ENCODE results near the gene TMEM175. TPM values are rescaled to one million over a fixed set of nuclear protein-coding genes. Genes with fewer than 3 reads are reported as not detected.

The TMEM175 gene
- total and polyA plus RNA-seq, 9 of the 15 experiments (the other 6 are each of a cell fraction or from before 2014, with no cell fraction given) = 0.13 to 30.9 (median 9.4) TPM

DNA sequence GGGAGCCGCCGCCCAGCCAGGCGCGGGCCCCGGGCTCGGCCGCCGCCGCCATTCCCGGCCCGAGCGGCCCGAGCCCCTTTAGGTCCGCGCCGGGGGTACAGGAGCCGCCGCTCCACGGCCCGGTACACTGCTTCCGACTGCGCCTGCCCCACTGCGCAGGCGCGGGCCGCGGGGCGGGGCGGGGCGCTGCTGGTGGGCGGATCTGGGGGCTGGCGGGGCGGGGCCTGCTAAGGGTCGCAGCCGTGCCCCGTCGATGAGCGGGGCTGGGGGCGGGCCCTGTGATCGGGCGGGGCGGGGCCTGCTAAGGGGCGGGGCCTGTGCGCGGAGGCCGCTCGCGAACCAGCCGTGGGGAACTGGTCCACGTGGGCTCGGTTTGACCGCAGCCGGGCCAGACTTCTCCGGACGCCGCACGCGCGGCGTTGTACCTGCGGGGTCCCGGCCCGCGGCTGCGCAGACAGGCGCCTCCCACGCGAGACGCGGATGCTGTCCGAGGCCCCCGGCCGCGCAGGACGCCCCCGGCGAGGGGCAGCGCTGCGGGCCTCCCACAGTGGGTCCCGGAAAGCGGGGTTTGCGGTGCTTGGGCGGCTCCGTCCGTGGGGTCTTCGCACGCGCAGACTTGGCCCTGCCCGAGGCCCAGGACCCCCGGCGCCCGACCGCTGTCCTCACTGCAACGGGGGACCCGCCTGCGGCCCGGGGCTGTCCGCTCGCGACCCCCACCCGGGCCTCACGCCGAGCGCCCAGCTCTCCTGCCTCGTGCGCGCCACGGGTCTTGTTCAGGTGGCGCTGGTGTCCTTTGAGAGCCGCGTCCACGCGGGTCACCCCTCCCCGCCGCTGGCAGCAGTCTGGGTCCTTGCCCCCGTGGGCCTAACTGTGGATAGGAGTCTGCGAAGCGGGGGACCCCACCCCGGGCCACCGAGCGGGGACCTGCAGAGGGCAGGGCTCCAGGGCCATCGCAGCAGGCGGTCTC, 41.5 kb downstream of the TMEM175 start, which contains the start of gene DGKQ (continued):
- TF ChIP-seq, protein P1, sequence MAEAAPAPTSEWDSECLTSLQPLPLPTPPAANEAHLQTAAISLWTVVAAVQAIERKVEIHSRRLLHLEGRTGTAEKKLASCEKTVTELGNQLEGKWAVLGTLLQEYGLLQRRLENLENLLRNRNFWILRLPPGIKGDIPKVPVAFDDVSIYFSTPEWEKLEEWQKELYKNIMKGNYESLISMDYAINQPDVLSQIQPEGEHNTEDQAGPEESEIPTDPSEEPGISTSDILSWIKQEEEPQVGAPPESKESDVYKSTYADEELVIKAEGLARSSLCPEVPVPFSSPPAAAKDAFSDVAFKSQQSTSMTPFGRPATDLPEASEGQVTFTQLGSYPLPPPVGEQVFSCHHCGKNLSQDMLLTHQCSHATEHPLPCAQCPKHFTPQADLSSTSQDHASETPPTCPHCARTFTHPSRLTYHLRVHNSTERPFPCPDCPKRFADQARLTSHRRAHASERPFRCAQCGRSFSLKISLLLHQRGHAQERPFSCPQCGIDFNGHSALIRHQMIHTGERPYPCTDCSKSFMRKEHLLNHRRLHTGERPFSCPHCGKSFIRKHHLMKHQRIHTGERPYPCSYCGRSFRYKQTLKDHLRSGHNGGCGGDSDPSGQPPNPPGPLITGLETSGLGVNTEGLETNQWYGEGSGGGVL (CRISPR knock-in tag; IDR thresholded peaks at IDR 0.05) = no peak
- no peak for TF ChIP-seq ZNF699 (CRISPR knock-in tag; IDR thresholded peaks at IDR 0.05; ENCODE audit: insufficient replicate concordance)
- TF ChIP-seq, protein P2, sequence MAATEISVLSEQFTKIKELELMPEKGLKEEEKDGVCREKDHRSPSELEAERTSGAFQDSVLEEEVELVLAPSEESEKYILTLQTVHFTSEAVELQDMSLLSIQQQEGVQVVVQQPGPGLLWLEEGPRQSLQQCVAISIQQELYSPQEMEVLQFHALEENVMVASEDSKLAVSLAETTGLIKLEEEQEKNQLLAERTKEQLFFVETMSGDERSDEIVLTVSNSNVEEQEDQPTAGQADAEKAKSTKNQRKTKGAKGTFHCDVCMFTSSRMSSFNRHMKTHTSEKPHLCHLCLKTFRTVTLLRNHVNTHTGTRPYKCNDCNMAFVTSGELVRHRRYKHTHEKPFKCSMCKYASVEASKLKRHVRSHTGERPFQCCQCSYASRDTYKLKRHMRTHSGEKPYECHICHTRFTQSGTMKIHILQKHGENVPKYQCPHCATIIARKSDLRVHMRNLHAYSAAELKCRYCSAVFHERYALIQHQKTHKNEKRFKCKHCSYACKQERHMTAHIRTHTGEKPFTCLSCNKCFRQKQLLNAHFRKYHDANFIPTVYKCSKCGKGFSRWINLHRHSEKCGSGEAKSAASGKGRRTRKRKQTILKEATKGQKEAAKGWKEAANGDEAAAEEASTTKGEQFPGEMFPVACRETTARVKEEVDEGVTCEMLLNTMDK (IDR thresholded peaks at IDR 0.05; ENCODE audit: borderline replicate concordance, insufficient read depth, low read depth, low read length, poor library complexity, severe bottlenecking) = no peak
- TF ChIP-seq ZNF121 (CRISPR knock-in tag; conservative IDR thresholded peaks at IDR 0.05) = no peak
- TF ChIP-seq E2F3 (CRISPR knock-in tag; IDR thresholded peaks at IDR 0.05) = peak; percentile 31; the same call in 1 of the 2 replicates
- TF ChIP-seq SP2 (IDR thresholded peaks at IDR 0.05; ENCODE audit: extremely low read depth, low read depth, low read length, poor library complexity, severe bottlenecking) = no peak
- no peak for TF ChIP-seq CTBP1 (IDR thresholded peaks at IDR 0.05; ENCODE audit: borderline replicate concordance)
- TF ChIP-seq SPI1 (IDR thresholded peaks at IDR 0.05; ENCODE audit: borderline replicate concordance, low read depth, low read length) = no peak
- no peak for TF ChIP-seq MTA1 (IDR thresholded peaks at IDR 0.05; ENCODE audit: borderline replicate concordance)
- no peak for TF ChIP-seq SETDB1 (IDR thresholded peaks at IDR 0.05; ENCODE audit: low read length)
- TF ChIP-seq FOXK1 (CRISPR knock-in tag; IDR thresholded peaks at IDR 0.05; ENCODE audit: borderline replicate concordance) = no peak
- peak; percentile 97 for TF ChIP-seq SAFB (IDR thresholded peaks at IDR 0.05; ENCODE audit: borderline replicate concordance, low read depth, low read length)
- peak; percentile 90 for TF ChIP-seq GATAD2B (IDR thresholded peaks at IDR 0.05; ENCODE audit: borderline replicate concordance)
- no peak for TF ChIP-seq ZNF445 (CRISPR knock-in tag; IDR thresholded peaks at IDR 0.05; ENCODE audit: low read depth)
- TF ChIP-seq, protein P3, sequence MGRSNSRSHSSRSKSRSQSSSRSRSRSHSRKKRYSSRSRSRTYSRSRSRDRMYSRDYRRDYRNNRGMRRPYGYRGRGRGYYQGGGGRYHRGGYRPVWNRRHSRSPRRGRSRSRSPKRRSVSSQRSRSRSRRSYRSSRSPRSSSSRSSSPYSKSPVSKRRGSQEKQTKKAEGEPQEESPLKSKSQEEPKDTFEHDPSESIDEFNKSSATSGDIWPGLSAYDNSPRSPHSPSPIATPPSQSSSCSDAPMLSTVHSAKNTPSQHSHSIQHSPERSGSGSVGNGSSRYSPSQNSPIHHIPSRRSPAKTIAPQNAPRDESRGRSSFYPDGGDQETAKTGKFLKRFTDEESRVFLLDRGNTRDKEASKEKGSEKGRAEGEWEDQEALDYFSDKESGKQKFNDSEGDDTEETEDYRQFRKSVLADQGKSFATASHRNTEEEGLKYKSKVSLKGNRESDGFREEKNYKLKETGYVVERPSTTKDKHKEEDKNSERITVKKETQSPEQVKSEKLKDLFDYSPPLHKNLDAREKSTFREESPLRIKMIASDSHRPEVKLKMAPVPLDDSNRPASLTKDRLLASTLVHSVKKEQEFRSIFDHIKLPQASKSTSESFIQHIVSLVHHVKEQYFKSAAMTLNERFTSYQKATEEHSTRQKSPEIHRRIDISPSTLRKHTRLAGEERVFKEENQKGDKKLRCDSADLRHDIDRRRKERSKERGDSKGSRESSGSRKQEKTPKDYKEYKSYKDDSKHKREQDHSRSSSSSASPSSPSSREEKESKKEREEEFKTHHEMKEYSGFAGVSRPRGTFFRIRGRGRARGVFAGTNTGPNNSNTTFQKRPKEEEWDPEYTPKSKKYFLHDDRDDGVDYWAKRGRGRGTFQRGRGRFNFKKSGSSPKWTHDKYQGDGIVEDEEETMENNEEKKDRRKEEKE (IDR thresholded peaks at IDR 0.05; ENCODE audit: borderline replicate concordance in 1 of 2, control insufficient read depth in 1 of 2, low read depth in 2 of 2, low read length in 1 of 2) = no peak
- TF ChIP-seq ZNF133 (CRISPR knock-in tag; IDR thresholded peaks at IDR 0.05) = no peak
- TF ChIP-seq SRSF7 (optimal IDR thresholded peaks at IDR 0.05; ENCODE audit: low read depth, low read length) = no peak
- TF ChIP-seq PHB (CRISPR knock-in tag; IDR thresholded peaks at IDR 0.05) = no peak

All from K562 (cell line).